ENCODE measurements around the gene HHIP.
A peak's percentile ranks its signal among the peaks of the same experiment; 100 is the strongest.
"Not testable (repeated sequence)": the region's sequence is repeated elsewhere in the genome, so short reads cannot be mapped to it uniquely, and the experiment has no call there.

Gene HHIP

DNA sequence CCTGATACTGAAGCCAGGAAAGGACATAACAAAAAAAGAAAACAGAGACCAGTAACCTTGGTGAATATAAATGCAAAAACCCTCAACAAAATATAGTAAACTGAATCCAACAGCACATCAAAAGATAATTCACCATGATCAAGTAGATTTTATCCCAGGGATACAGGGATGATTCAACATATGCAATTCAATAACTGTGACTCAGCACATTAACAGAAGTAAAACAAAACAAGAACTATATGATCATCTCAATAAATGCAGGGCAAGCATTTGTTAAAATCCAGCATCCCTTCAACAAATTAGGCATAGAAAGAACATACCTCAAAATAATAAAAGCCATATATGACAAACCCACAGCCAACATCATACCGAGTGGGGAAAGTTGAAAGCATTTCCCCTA, 112.0 kb downstream of the HHIP start:
- DNase-seq: no peak

DNA sequence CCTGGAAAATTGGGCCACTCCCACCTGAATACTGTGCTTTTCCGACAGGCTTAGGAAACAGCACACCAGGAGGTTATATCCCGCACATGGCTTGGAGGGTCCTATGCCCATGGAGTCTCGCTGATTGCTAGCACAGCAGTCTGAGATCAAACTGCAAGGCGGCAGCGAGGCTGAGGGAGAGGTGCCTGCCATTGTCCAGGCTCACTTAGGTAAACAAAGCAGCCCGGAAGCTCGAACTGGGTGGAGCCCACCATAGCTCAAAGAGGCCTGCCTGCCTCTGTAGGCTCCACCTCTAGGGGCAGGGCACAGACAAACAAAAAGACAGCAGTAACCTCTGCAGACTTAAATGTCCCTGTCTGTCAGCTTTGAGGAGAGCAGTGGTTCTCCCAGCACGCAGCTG, 122.9 kb downstream of the HHIP start:
- not testable (repeated sequence) for DNase-seq

DNA sequence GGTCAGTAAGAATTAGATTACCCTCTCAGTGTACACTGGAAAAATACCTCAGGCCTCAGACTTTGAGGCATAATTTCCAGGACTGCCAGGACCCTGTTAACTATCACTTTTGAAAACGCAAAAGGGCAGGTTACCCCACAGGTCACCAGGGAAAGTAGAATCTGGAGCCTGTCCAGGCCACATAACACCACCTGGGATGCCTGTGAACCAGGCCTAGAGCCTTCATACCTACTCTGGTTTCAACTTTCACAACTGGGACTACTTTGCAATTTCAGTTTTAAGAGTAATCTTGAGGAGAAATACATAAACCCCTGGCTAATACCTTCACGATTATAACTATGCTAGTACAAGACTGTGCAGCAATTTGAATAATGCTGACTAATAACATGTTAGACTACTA, 132.4 kb downstream of the HHIP start:
- DNase-seq: peak; percentile 20

DNA sequence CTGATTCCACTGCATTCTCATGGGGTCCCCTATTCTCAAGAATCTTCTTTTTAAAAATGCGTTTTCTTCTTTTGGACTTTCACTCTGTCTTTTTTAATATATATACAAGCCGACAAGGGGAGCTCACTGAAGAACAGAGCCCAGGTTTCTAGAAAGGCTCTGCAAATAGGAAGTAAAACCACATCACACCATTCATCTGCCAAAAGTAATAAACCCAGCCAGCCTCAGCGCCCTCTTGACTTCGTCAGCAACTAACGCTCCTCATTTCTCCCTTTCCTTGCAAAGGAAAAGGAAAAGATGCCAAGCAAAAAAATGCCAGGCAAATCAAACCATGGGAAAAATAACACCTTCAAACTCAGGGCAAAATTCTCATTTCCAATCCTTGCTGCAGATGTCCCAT, 136.4 kb downstream of the HHIP start:
- no peak for DNase-seq

DNA sequence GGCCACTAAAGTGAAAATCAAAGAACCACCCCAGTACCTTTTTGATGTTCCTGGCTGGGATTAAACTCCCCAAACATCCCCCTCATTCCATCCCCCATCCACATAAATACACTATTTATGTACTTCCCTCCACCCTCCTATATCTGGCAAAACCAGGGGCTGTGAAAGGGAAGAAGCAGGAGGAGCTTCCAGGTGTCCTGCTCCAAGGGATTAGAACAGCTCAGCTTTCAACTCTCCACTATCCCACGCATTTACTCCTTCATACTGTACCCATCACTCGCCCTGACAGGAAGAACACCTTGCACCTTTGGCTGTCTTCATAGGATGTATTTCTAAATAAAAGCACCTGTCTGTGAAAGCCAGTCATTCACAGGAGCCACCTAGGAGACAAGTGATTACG, 140.0 kb downstream of the HHIP start:
- no peak for DNase-seq

DNA sequence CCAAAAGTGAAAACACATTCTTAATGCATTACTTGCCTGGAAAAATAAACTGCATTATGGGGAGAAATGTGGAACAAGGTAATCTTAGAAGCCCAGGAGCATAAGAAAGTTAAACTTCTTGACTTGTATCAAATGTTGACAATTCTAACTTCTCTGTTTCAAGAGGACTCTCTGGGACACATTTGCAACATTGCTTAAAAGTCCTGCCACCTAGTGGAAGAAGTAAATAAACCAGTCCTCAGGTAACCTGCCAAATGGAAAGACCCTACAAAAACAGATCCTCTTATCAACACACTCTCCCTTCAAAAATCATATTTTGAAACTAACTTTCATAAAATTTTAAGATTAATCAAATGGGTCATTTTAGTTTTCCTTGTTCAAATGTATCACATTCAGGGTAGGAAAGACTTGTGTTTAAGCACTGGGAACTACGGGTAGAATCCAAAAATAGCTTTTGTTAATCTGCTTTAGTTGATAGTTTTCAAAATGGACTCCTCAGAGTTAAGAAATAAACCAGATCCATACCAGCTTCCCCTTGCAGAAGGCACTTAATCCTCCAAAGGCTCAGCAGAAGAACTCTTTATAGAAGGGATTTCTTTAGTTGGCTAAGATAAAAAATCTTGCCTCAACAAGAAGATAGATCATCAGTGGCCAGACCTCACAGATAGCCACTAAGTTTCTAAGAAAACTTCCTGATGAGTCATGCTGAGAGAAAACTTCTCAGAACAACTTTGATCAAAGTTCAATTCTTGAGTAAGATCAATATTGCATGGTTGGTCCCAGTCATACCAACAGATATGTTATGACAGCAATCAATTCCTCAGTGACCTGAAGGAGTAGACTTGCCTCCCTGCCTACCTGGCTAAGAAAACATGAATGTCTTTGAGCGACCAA, 141.7 kb downstream of the HHIP start:
- peak; percentile 14 for DNase-seq

DNA sequence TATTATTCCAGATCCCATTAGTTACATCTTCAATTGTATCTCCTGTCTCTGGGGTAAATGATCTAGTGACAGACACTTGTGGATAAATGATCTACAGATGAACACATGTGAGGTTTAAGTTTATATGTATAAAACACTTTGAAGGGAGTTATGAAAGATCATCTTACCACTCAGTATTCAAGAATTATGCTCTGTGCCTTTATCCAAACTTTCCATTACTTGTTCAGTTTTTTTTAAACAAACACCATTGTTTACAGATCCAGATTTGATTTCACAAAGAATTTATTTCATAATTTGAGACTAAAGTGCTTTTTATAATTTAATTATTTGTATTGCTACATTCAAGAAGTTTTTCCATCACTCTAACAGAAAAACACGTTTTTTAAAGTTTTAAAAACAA, 142.5 kb downstream of the HHIP start:
- DNase-seq: no peak

DNA sequence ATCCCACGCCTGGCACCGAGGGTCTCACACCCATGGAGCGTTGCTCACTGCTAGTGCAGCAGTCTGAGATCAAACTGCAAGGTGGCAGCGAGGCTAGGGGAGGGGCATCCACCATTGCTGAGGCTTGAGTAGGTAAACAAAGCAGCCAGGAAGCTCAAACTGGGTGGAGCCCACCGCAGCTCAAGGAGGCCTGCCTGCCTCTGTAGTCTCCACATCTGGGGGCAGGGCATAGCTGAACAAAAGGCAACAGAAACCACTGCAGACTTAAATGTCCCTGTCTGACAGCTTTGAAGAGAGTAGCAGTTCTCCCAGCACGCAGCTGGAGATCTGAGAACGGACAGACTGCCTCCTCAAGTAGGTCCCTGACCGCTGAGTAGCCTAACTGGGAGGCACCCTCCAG, 146.0 kb downstream of the HHIP start:
- DNase-seq: not testable (repeated sequence)
